Keratinocyte (primary cell): ENCODE measurements around the gene RRP8. TPM values are rescaled to one million over a fixed set of nuclear protein-coding genes. Genes with fewer than 3 reads are reported as not detected.

Experiments
- DNase-seq: peaks from one replicate; pipeline ENCODE4 v3.0.0-alpha.2; 2011; ENCODE audit warnings: low read depth, missing footprints, low spot score
- FAIRE-seq: peaks from 2 replicates; lab custom pipeline; 2011; peaks lifted over from hg19 to GRCh38; lab: Jason Lieb, UNC
- H2AFZ ChIP-seq: 2 replicates; pipeline ENCODE4 v1.6.0; 2012; ENCODE audit warnings: low read length, control low read depth, inconsistent platforms; ENCODE audit not compliant: control insufficient read depth
- H3K27ac ChIP-seq: 2 replicates; pipeline ENCODE4 v1.5.1; 2011; ENCODE audit warnings: low read length; ENCODE audit not compliant: control insufficient read depth, insufficient read depth
- H3K27me3 ChIP-seq: 3 replicates; pipeline ENCODE4 v1.6.0; 2011; ENCODE audit warnings: low read length; ENCODE audit not compliant: control insufficient read depth, insufficient read depth; ENCODE audit errors: extremely low read depth
- H3K36me3 ChIP-seq, 2 experiments: 2 replicates in 1 of 2; 3 replicates in 1 of 2; pipeline ENCODE4 v1.5.1; 2011; ENCODE audit warnings: low read length in 2 of 2, mild to moderate bottlenecking in 1 of 2; ENCODE audit not compliant: control insufficient read depth in 2 of 2, insufficient read depth in 2 of 2; ENCODE audit errors: extremely low read depth in 1 of 2
- H3K4me1 ChIP-seq: 3 replicates; pipeline ENCODE4 v1.5.1; 2011; ENCODE audit warnings: low read length; ENCODE audit not compliant: control insufficient read depth, insufficient read depth; ENCODE audit errors: extremely low read depth
- H3K4me2 ChIP-seq: 3 replicates; pipeline ENCODE4 v1.6.0; 2011; ENCODE audit warnings: low read depth, low read length; ENCODE audit not compliant: control insufficient read depth, insufficient read depth; ENCODE audit errors: extremely low read depth
- H3K4me3 ChIP-seq, 3 experiments: fragments of 200-600 bp in 1 of 3; sonication (generic) in 1 of 3; 2 replicates in 2 of 3; 3 replicates in 1 of 3; pipeline ENCODE4 v1.5.1; 2011 to 2016; ENCODE audit warnings: low read length in 3 of 3, mild to moderate bottlenecking in 3 of 3, control low read depth in 2 of 3, inconsistent platforms in 1 of 3, low read depth in 1 of 3, mixed read lengths in 1 of 3, mixed run types in 1 of 3, moderate library complexity in 1 of 3; ENCODE audit not compliant: control insufficient read depth in 2 of 3, insufficient read depth in 2 of 3; ENCODE audit errors: extremely low read depth in 1 of 3
- H3K79me2 ChIP-seq: 2 replicates; pipeline ENCODE4 v1.6.0; 2012; ENCODE audit warnings: low read length; ENCODE audit not compliant: control insufficient read depth, insufficient read depth
- H3K9ac ChIP-seq: 3 replicates; pipeline ENCODE4 v1.6.0; 2011; ENCODE audit warnings: low read length; ENCODE audit not compliant: control insufficient read depth, insufficient read depth; ENCODE audit errors: extremely low read depth
- H3K9me1 ChIP-seq: 3 replicates; pipeline ENCODE4 v1.6.0; 2011; ENCODE audit warnings: low read length; ENCODE audit not compliant: control insufficient read depth, insufficient read depth; ENCODE audit errors: extremely low read depth
- H3K9me3 ChIP-seq: 2 replicates; pipeline ENCODE4 v1.5.1; 2012; ENCODE audit warnings: low read depth, low read length; ENCODE audit not compliant: control insufficient read depth
- H4K20me1 ChIP-seq: 3 replicates; pipeline ENCODE4 v1.6.0; 2011; ENCODE audit warnings: low read length; ENCODE audit not compliant: control insufficient read depth, insufficient read depth; ENCODE audit errors: extremely low read depth
- CTCF ChIP-seq, 3 experiments: IDR thresholded peaks in 1 of 3; conservative IDR thresholded peaks in 1 of 3; optimal IDR thresholded peaks in 1 of 3; 2 replicates in 2 of 3; 3 replicates in 1 of 3; pipeline versions ENCODE3 to v1.5.1; 2011; ENCODE audit warnings: low read length in 3 of 3, mild to moderate bottlenecking in 3 of 3, moderate library complexity in 2 of 3, control low read depth in 1 of 3, inconsistent platforms in 1 of 3; ENCODE audit not compliant: insufficient read depth in 2 of 3; ENCODE audit errors: extremely low read depth in 1 of 3
- EZH2 ChIP-seq: IDR thresholded peaks from one replicate; pipeline ENCODE4 v1.6.1; 2012; ENCODE audit warnings: inconsistent platforms, mild to moderate bottlenecking, low read length, moderate library complexity
- dilution Hi-C: fragments of 300-500 bp; cut with MboI; formaldehyde crosslinking; loops from one replicate; pipeline ENCODE4 v1.7.0; 2020; ENCODE audit warnings: low sequenced_read_pairs; ENCODE audit not compliant: extremely low pct_ligation_motif_present
- polyA plus RNA-seq, 5 experiments: library from polyadenylated mRNA; depleted of rRNA in 3 of 5; stranded (reverse) in 3 of 5; stranded (forward) in 1 of 5; unstranded in 1 of 5; fragments of >200 nt; gene quantifications; 1 replicate in 1 of 5; 2 replicates in 3 of 5; 3 replicates in 1 of 5; pipeline versions ENCODE4 v1.2.1 to v1.2.3, GENCODE V29; 2011 to 2012; ENCODE audit warnings: missing spikeins in 2 of 5, low read depth in 1 of 5, low replicate concordance in 1 of 5

The RRP8 gene
- polyA plus RNA-seq, 1 donor (not counting 4 experiments of a cell fraction or from before 2014, with no cell fraction given) = 15.0 TPM

GRCh38 chr11:6647836-6648235 lies 44.4 kb upstream of the RRP8 start:
- dilution Hi-C loops = no loop called here

DNA sequence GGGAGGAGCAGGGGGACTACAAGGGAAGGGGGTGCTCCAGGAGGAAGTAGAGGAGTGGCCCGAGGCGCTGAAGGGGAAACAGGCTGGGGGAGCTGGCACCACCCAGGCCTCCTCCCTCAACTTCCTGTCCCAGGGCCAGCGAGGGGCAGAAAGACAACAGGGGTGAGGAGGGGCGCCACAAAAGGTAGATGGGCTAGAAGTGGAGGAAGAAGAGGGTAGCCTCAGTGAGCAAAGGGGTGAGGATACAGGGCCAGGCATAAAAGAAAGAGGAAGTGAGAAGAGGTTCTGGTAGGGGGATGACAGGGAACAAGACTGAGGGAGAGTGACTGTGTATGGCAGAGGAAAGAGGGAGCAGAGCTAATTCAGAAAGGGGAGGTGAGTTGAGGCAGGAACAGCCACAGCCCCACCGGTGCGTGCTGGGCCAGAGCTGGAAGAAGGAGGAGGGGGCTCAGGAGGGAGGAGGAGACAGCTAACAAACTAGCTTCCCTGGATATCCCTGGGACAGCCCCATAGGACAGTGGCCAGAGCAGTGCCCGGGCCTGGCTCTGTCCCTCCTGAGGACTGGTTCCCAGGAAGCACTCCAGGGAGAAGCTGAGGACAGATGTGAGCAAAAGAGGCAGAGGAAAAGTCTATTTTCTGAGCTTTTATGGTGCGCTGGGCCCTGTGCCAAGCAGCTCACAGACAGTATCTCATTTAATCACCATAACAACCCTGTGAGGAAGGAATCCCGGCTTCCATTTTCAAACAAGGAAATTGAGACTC lies 43.7 kb upstream of the RRP8 start:
- H3K27ac ChIP-seq = no peak overlapping the region
- FAIRE-seq = no peak
- TF ChIP-seq EZH2 (no peak), CTCF (optimal IDR thresholded peaks at IDR 0.05 in 1 of 3, IDR thresholded peaks at IDR 0.05 in 1 of 3, conservative IDR thresholded peaks at IDR 0.05 in 1 of 3; ENCODE audit: extremely low read depth in 1 of 3, insufficient read depth in 2 of 3, low read length in 3 of 3) (no peak)
- peaks cover 14% of the 10 kb centered on the region for H3K27me3 ChIP-seq
- no peak overlapping the region for H2AFZ ChIP-seq
- no peak overlapping the region for H3K9ac ChIP-seq
- no peaks in the 10 kb centered on the region for H3K4me1 ChIP-seq
- no peaks in the 10 kb centered on the region for H3K9me3 ChIP-seq
- no peak for DNase-seq
- dilution Hi-C loops = no loop called here
- no peaks in the 10 kb centered on the region for H3K36me3 ChIP-seq
- H3K4me2 ChIP-seq = no peak overlapping the region
- H3K4me3 ChIP-seq = no peak overlapping the region
- H3K79me2 ChIP-seq = no peaks in the 10 kb centered on the region
- H3K9me1 ChIP-seq = no peaks in the 10 kb centered on the region
- H4K20me1 ChIP-seq = no peaks in the 10 kb centered on the region

More at GRCh38 chr11:6647836-6648235, 44.4 kb upstream of the RRP8 start:
- Histone ChIP-seq H3K27me3 (peaks cover 22% of the 10 kb centered on the region), H3K4me3 (no peak overlapping the region), H3K79me2 (no peaks in the 10 kb centered on the region), H3K9me3 (no peaks in the 10 kb centered on the region), H3K4me1 (no peaks in the 10 kb centered on the region), H3K4me2 (no peak overlapping the region), H3K9me1 (no peaks in the 10 kb centered on the region), H3K9ac (no peak overlapping the region), H3K36me3 (no peaks in the 10 kb centered on the region), H2AFZ (no peak overlapping the region), H4K20me1 (no peaks in the 10 kb centered on the region), H3K27ac (no peak overlapping the region)
- TF ChIP-seq CTCF (optimal IDR thresholded peaks at IDR 0.05 in 1 of 3, IDR thresholded peaks at IDR 0.05 in 1 of 3, conservative IDR thresholded peaks at IDR 0.05 in 1 of 3; ENCODE audit: extremely low read depth in 1 of 3, insufficient read depth in 2 of 3, low read length in 3 of 3) = no peak
- DNase-seq (no peak), FAIRE-seq (no peak)
